Right forelimb (tissue), 1 donor: ENCODE data around the gene CMTR2.

Source experiments
- DNase-seq: peaks from one replicate; pipeline ENCODE4 v3.0.0-alpha.2; 2018

CMTR2 gene

GRCh38 chr16:71276589-71277334, 12.4 kb downstream of the CMTR2 start:
- DNase-seq, result no peak

GRCh38 chr16:71273384-71273783, 15.8 kb downstream of the CMTR2 start:
- no peak for DNase-seq

GRCh38 chr16:71264299-71264698, 24.9 kb downstream of the CMTR2 start:
- no peak for DNase-seq

GRCh38 chr16:71263582-71263981, 25.6 kb downstream of the CMTR2 start:
- DNase-seq, result no peak

- DNase-seq, result no peak
These were observed 26.8 kb downstream of the CMTR2 start for GRCh38 chr16:71262391-71262790.

- no peak for DNase-seq
These were observed 28.2 kb downstream of the CMTR2 start for GRCh38 chr16:71260995-71261394.

GRCh38 chr16:71259086-71259485, 30.1 kb downstream of the CMTR2 start:
- no peak for DNase-seq

- DNase-seq, result no peak
These were observed 30.8 kb downstream of the CMTR2 start for GRCh38 chr16:71258372-71258771.

GRCh38 chr16:71257768-71258167, 31.4 kb downstream of the CMTR2 start:
- DNase-seq, result no peak

- DNase-seq, result peak; percentile 60
These were observed 33.5 kb downstream of the CMTR2 start for GRCh38 chr16:71255721-71256120.

- DNase-seq, result peak; percentile 46
These were observed 34.2 kb downstream of the CMTR2 start for GRCh38 chr16:71254832-71255525.

GRCh38 chr16:71250461-71251235, 38.6 kb downstream of the CMTR2 start:
- no peak for DNase-seq

- DNase-seq, result no peak
These were observed 39.8 kb downstream of the CMTR2 start for GRCh38 chr16:71249399-71249798.

- no peak for DNase-seq
These were observed 41.7 kb downstream of the CMTR2 start for GRCh38 chr16:71247478-71247877.

- DNase-seq, result no peak
These were observed 42.9 kb downstream of the CMTR2 start for GRCh38 chr16:71246309-71246708.

GRCh38 chr16:71244521-71244920, 44.7 kb downstream of the CMTR2 start:
- no peak for DNase-seq

- no peak for DNase-seq
These were observed 46.6 kb downstream of the CMTR2 start for GRCh38 chr16:71242601-71243000.

GRCh38 chr16:71242036-71242435, 47.2 kb downstream of the CMTR2 start:
- DNase-seq, result no peak
